GM10266 (cell line): ENCODE data around the gene NMRK1.

Experiments
- DNase-seq: peaks from one replicate; pipeline ENCODE4 v3.0.0; 2012; ENCODE audit errors: extremely low spot score
- CTCF ChIP-seq: IDR thresholded peaks from 2 replicates; pipeline ENCODE4 v1.5.1; 2012; ENCODE audit warnings: mild to moderate bottlenecking, low read depth; ENCODE audit not compliant: control insufficient read depth, insufficient read depth; ENCODE audit errors: missing control alignments

The NMRK1 gene

GRCh38 chr9:75061169-75061568 lies 26.8 kb downstream of the NMRK1 start:
- TF ChIP-seq CTCF = no peak
- DNase-seq = no peak

- DNase-seq = no peak
- no peak for TF ChIP-seq CTCF
Measured at GRCh38 chr9:75054368-75055001, 33.5 kb downstream of the NMRK1 start.

- TF ChIP-seq CTCF = no peak
- DNase-seq = no peak
Measured at GRCh38 chr9:75053869-75054268, 34.1 kb downstream of the NMRK1 start.

- TF ChIP-seq CTCF = no peak
- DNase-seq = no peak
Measured at GRCh38 chr9:75051285-75051684, 36.7 kb downstream of the NMRK1 start.

GRCh38 chr9:75047506-75047905 lies 40.4 kb downstream of the NMRK1 start:
- no peak for TF ChIP-seq CTCF
- DNase-seq = no peak

- no peak for TF ChIP-seq CTCF
- DNase-seq = no peak
Measured at GRCh38 chr9:75046725-75047345, 41.1 kb downstream of the NMRK1 start.

- no peak for TF ChIP-seq CTCF
- DNase-seq = no peak
Measured at GRCh38 chr9:75041041-75041440, 46.9 kb downstream of the NMRK1 start.
